ENCODE results near the gene MDGA2.

MDGA2 gene

DNA sequence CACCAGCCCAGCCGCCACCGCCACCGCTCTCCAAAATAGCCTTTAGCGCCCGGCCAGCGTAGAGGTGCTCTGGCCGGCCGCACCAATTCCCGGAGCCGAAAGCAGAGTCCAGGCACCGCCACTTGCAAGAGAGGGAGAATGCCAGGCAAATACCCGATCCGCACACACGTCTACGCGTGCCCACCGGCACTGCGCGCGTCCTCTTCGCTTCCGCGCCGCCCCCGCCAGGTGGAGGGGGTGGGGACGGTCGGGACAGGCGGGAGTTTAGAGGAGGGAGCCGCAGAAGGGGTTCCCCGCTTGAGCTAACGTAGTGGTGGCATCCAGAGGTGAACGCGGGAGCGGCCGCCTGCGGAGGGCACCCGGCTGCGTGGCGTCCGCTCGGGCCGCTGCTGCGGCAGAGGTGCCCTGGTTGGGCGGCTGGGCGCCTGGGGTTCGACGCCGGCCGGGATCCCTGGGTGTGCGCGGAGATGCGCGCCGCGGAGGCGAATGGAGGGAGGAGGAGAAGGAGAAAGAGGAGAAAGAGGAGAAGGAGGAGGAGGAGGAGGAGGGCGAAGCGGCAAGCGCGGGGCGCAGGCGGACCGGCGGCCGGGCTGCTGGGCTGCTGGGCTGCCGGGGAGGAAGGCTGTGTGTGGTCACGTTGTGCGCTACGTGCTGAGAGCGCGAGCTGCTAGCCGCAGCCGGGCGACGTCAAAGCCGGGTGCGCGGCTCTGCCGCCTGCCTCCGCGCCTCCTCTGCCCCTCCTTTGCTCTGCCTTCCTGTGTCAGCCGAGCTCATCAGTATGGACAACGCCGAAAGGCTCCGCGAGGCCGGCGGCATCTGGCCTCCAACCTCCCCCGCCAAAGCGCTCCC, at the start of gene MDGA2:
Gene MDGA2, minus strand, starts transcription at position 140 of the 849 bp plus-strand sequence.
- no peak for DNase-seq (ENCODE audit: low read depth, low spot score)

DNA sequence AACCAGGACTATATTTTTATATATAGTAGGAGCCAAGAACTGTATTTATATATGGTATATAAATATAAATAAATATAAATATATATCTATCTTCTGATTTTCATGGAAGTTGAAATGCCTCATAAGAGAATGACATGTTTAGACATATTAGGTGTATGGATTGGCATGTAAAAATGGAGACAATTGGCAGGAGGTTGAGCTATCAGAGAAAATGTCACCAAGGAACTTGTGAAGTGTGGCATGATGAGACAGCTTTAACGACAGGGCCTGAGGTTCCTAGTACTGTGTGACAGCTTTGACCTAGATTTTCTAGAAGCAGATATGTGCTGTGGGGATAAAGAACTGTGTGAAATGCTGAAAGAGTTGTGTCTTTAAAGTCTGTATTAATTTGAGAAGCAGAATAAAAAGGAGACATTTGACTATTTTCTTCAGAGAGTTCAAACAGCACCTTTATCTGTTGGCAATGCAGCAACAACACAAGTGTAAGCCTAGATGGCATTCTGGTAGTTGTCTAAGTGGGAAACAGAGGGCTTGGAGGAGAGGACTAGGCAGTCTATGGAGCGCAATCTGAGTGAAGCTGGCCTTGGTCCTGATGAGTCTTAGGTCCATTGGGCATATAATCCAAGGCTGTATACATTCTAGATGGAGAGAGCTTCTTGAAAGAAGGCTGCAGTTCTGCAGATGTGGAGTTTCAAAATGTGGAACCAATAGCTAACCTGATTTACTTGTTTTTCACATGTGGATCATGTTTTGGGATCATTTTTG, 47.7 kb upstream of the MDGA2 start:
- no peak for DNase-seq (ENCODE audit: low read depth, low spot score)

DNA sequence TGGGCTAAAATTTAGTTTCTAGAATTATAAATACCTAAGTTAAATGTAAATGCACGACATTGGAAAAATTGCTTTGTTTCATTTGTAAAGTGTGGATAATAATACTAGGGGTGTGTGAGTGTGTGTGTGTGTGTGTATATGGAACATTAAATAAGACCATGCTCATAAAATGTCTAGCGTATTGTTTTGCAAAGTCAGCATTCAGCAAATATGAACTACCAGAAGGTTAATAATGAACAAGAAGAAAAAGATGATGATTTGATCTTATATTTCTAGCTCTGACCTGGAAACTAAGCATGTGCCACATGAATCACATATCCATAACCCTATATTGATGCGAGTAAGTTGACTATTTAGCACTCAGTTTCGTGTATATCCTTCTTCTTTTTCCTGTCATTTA, 44.9 kb upstream of the MDGA2 start:
- no peak for DNase-seq (ENCODE audit: low read depth, low spot score)

DNA sequence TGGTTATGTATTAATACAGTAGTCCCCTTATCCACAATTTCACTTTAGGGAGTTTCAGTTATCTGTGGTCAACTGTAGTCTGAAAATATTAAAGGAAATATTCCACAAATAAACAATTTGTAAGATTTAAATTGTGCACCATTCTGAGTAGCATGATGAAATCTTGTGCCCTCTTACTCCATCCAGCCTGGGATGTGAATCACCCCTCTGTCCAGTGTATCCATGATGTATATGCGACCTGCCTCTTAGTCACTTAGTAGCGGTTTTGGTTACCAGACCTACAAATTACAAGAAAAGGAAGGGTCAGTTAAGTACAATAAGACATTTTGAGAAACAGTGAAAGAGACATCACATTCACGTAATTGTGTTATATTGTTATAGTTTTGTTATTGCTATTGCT, 39.9 kb upstream of the MDGA2 start:
- no peak for DNase-seq (ENCODE audit: low read depth, low spot score)

DNA sequence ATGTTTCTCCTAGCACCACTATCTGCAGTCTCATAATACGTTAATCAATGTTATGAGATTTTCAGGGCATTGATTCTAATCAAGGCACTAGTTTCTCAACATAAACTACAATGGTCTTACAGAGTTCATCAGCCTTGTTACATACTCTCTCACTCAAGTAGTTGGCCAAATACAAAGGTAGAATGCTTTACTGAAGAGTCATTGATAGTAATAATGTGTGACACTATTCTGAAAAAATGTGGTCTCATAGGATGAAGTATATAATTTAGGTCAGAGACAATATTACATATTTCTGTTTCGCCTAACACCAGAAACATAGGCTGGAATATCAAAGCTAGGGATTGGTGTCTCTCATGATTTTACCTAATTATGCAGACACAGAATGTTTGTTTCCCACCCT, 35.2 kb upstream of the MDGA2 start:
- no peak for DNase-seq (ENCODE audit: low read depth, low spot score)

DNA sequence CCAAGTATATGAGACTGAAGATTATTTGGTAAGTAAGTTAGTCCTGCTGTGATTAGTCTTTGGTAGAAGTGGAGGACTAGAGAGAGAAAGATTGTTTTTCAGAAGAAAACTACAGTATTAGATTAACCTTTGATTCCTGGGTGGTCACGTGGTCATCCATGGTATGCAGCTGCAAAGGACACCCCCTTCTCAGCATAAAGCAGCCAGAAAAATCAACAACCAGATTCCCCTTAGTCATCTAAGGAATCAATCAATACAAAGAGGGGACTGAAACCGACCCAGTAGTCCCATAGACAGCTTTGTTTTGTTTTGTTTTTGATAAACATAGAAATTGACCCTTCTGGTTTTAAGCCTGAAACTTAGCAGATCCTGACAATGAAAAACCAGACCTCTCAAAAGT, 30.3 kb upstream of the MDGA2 start:
- no peak for DNase-seq (ENCODE audit: low read depth, low spot score)

DNA sequence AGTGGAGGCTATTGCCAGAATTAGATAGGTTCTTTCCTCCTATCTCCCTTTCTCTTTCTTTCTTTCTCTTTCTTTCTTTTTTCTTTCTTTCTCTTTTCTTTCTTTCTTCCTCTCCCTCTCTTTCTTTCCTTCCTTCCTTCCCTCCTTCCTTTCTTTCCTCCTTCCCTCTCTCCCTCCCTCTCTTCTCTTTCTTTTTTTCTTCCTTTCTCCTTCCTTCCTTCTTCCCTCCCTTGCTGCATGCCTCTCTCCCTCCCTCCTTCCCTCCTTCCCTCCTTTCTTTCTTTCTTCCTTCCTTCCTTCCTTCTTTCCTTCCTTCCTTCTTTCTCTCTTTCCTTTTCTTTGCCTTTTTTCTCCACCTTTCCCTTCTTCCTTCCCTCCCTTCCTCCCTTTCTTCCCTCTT, 16.4 kb upstream of the MDGA2 start:
- no peak for DNase-seq (ENCODE audit: low read depth, low spot score)

DNA sequence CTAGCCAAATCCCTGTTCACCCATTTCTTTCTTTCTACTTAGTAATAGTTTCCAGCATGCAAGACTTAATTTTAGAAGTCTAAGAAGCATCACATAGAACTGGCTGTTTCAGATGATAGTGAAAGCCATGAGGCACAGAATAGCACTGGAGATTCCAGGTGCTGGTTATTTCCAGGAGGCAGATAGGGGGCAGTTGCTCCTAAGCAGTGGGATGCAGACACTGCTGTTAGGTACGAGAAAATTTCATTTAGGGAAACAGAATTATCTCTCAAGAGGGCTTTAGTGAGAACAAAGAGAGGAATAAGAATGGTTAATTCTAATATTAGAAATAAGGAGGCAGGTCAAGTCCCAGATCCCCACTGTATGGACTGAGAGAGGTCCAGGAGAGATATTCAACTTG, 3.6 kb upstream of the MDGA2 start:
- DNase-seq (ENCODE audit: low read depth, low spot score) = no peak

DNA sequence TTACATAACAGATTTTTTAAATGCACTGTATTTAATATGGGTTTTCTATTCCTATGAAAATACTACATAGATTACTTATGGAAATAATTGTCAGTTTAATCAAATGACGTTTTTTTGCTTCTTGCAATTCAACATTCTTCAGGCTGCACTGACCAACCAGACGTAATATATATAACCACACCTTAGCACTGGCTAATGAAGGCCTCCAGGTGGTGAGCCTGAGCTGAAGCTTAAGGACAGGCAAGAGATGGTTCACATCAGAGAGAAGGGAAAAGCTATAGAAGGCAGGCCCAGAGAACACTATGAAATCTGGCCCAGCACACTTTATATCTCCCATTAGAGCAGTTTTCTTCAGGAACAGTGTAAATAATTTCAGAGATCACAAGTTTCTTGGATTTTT, 2.8 kb upstream of the MDGA2 start:
- no peak for DNase-seq (ENCODE audit: low read depth, low spot score)

DNA sequence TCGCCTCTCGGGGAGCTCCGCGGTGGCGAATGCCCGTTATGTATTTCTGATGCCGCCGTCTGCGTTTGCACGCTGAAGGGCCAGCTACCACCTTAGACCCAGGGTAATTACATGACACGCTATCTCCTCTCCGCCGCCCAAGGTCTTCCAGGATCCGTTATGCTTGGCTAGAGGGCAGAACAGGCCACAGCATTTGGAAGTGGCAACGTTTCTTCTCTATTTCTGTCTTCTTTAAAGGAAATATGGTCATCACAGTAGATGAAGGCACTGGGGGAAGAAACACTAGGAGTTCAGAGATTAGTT, 861 bp upstream of the MDGA2 start:
- DNase-seq (ENCODE audit: low read depth, low spot score) = no peak

DNA sequence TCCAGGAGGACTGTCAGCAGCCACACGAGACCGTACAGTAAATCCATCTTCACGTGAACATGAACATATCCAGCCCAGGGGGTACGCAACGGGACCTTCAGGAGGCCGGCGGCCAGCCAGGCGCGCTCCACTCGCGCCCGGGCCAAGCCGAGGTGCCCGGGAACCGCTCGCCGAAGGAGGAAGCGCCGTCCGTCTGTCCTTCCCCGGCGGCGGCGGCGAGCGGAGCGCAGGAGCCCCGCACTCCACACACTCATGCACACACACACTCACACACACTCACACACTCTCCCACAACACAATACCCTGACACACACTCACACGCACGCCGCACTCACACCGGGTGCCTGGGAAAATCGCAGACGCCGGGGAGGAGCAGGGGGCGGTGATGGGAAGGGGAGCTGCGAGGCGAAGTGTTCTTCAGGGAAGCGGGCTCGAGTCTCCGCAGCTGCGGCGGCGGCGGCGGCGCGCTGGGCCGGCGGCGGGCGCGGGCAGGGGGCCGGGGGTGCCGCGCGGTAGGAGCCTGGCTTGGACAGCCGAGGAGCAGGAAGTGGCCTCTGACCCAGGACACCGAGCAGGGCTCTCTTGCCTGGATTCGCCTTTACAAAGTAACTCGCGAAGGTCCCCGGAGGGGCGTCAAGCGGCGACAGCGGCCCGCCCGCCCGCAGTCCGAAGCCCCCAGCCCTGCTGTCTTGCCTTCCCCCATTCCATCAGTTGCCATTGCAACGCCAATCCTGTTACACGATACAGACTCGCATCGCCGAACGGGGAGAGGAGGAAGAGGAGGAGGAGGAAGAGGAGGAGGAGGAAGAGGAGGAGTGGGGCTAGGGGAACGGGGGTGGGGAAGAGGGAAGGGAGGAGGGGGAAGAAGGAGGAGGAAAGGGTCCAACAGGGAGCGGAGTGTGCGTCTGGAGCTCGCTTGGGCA, 601 bp downstream of the MDGA2 start:
- DNase-seq (ENCODE audit: low read depth, low spot score) = no peak

DNA sequence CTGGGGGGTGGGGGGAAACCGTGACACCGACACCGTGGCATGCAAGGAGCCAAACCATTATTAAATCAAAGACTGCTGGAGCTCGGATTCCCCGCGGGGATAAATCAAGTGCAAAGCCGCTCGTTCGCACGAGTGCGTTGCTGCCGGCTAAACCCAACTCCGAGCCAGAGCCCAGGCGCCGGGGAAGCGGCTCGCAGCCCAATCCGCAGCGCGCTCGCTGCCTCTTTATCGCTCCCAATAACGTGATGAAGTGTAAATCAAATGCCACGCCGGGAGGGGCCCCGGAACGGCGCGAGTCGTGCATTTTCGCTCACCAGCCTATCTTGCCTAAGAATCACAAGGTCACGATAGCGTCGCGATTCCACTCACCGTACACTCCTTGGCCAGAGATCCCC, 1.3 kb downstream of the MDGA2 start:
- DNase-seq (ENCODE audit: low read depth, low spot score) = no peak

DNA sequence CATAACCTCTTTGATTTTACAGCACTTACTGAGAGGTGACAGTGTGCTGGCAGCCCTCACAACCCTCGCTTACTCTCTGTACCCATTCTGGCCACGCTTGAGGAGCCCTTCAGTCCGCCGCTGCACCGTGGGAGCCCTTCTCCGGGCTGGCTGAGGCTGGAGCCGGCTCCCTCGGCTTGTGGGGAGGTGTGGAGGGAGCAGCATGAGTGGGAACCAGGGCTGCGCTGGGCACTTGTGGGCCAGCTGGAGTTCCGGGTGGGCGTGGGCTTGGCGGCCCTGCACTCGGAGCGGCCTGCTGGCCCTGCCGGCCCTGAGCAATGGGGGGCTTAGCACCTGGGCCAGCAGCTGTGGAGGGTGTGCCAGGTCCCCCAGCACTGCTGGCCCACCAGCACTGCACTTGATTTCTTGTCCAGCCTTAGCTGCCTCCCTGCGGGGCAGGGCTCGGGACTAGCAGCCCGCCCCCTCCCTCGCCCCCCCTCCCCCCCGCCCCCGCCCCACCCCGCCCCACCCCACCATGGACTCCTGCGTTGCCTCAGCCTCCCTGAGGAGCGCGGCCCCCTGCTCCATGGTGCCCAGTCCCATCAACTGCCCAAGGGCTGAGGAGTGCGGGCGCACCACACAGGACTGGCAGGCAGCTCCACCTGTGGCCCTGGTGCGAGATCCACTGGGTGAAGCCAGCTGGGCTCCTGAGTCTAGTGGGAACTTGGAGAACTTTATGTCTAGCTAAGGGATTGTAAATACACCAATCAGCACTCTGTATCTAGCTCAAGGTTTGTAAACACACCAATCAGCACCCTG, 9.9 kb downstream of the MDGA2 start:
- no peak for DNase-seq (ENCODE audit: low read depth, low spot score)

DNA sequence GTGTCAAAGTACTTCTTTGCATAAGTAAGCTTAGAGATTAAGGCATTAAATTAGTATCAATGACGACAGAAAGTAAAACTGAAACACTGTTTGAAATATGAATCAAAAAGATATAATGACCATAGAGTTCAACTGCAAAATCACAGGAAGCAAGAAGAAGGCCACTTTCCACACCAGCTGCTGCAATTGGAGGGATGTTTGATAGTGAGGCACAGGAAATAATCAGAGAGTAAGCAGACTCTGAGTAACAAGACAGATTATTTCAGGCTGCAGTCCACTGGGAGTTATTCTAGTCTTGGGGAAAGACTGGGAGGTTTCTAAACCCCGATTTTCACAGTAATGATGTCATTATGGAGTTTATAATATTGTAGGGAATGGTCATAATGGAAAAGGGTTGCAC, 12.9 kb downstream of the MDGA2 start:
- DNase-seq (ENCODE audit: low read depth, low spot score) = no peak

DNA sequence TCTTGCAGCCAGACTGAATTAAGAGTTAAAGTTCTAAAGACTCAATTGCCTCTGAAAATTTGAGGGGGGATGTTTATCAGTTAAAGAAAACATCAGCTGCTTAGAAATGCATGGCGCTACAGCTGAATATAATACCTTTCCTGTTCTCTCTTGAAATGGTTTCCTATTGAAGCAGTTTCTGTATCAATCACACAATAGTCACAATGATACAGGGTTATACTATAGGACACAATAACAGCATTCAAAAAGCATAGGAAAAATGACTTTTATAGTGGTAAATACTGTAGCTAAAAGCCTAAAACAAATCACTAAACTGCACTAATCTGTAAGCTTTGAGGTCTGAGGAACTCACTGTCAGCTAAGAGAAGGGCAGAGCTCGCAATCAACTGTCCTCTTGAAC, 15.2 kb downstream of the MDGA2 start:
- DNase-seq (ENCODE audit: low read depth, low spot score) = no peak

DNA sequence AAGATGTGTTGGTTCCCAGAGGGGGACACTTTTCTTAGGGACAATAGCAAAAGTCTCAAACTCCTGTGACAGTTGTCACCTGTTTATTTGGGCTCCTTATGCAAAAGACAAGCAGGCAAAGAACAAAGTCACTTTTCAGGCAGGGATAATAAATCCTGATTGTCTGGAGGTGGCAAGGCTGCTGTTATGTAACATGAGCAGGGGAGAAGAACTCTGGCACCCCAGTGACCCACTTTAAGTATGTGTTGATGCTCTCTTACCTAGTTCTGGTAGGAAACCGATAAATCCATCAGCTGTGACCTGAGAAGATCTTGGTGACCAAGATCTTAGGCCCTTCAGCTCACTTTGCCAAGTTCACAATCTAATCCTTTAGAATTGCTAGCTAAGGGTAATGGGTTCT, 17.4 kb downstream of the MDGA2 start:
- DNase-seq (ENCODE audit: low read depth, low spot score) = no peak

DNA sequence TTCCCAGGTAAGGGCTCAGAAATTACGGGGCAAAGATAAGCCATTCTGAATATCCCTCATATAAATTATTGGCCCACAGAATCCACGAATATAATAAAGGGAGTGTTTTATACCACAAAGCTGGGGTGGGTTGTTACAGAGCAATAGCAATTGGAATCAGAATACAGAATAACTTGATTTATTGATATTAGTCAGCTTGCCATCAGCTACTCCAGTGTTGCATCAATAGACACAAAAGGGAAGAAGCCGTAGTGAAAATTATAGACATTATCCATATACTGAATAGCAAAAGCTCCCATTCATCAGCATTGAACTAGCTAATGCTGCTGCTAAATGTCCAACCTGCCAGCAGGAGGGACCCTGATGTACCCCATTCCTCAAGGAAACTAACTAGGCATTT, 18.3 kb downstream of the MDGA2 start:
- DNase-seq (ENCODE audit: low read depth, low spot score) = no peak

DNA sequence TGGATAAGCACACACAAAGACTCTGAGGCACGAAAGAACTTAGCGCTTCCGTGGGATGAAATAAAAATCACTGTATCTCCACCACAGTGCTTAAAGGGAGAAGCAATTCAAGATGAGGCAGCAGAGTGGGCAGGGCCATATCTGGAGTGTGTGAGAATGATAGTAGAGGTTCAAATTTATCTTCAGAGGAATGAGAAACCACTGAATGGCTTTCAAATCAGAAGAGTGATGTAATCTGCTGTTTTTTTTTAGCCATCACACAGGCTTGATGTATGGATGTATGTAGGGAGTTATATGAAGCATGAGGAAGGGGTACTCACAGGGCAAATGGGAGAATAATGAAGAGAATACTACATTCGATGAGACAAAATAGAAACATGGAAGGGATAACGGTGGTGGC, 24.1 kb downstream of the MDGA2 start:
- no peak for DNase-seq (ENCODE audit: low read depth, low spot score)

DNA sequence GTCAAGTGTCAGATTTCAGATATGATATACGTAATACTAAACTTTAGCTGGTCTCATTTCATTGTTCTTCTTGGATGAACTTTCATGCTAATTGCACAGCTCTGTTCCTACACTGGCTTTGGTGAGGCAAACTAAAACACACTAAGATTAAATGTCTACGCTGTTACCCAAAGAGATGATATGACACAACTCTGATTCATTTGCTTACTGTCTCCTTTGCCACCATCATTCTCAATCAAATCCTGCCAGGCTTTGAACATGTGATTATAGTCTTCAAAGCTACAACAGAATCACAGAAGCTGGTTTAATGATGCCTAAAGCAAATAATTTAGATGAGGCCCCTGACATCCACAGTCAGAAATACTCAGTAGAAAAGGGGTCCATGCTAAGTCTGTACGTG, 37.7 kb downstream of the MDGA2 start:
- DNase-seq (ENCODE audit: low read depth, low spot score) = no peak

DNA sequence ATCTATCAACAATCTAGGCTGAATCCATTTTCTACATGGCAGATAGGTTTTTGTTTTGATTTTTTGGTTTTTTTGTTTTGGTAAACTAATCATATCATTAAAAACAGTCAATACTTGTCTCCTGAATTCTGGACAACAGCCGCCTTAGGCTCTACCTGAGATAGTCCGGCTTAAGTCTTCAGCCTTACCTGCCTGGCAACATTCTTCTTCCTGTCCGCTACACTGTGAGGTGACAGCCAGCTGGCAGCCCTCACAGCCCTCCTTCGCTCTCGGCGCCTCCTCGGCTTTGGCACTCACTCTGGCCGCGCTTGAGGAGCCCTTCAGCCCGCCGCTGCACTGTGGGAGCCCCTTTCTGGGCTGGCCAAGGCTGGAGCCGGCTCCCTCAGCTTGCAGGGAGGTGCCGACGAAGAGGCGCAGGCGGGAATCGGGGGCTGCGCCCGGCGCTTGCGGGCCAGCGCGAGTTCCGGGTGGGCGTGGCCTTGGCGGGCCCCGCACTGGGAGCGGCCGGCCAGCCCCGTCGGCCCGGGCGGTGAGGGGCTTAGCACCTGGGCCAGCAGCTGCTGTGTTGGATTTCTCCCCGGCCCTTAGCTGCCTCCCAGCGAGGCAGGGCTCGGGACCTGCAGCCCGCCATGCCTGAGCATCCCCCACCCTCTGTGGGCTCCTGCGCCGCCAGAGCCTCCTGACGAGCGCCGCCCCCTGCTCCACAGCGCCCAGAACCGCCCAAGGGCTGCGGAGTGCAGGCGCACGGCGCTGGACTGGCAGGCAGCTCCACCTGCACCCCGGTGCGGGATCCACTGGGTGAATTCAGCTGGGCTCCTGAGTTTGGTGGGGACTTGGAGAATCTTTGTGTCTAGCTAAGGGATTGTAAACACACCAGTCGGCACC, 49.0 kb downstream of the MDGA2 start:
- no peak for DNase-seq (ENCODE audit: low read depth, low spot score)

Measured in activated CD4-positive, CD25-positive, alpha-beta regulatory T cell treated with anti-CD3 and anti-CD28 coated beads, Interleukin-2, amount 50 U/mL, for 16 hours (primary cell).